K562 (cell line): ENCODE data around the gene GGNBP2. TPM values are rescaled to one million over a fixed set of nuclear protein-coding genes. Genes with fewer than 3 reads are reported as not detected.

ENCODE experiments used
- ATAC-seq: fragments of 200-7000 bp; cut with Tn5 transposase; 3 replicates; pipeline ENCODE4 v1.9.1; 2020; ENCODE audit warnings: moderate library complexity
- BruUV-seq: library from RNA; stranded (reverse); fragments of 400-500 nt; replicated peaks from 2 replicates; lab custom pipeline; 2021; lab: Mats Ljungman, UMichigan
- CTCF ChIA-PET: fragments of 300-600 bp; formaldehyde crosslinking; extraction: SDS; loops from one replicate; lab custom pipeline; 2021; ENCODE audit warnings: low intra/inter-chr PET ratio; lab: Yijun Ruan, JAX
- POLR2A ChIA-PET: fragments of 300-600, 350-650 bp; sonication (Branson Sonifier 250); formaldehyde crosslinking; extraction: SDS; loops from one replicate; lab custom pipeline; 2021; ENCODE audit warnings: antibody characterized with exemption, inconsistent platforms; lab: Yijun Ruan, JAX
- DNase-seq, 4 experiments: peaks; one replicate each; pipeline versions ENCODE4 v3.0.0 to v3.0.0-alpha.2; 2011 to 2018; ENCODE audit warnings: low spot score in 3 of 4, mixed read lengths in 3 of 4; ENCODE audit errors: extremely low read depth in 1 of 4
- FAIRE-seq: peaks from 2 replicates; lab custom pipeline; 2011; peaks lifted over from hg19 to GRCh38; lab: Jason Lieb, UNC
- H2AFZ ChIP-seq: 2 replicates; pipeline ENCODE4 v1.6.0; 2011; ENCODE audit warnings: low read depth, low read length, control low read depth, inconsistent platforms
- H3K27ac ChIP-seq: fragments of 200-600 bp; 3 replicates; pipeline ENCODE4 v1.8.0; 2011; ENCODE audit warnings: low read depth, mild to moderate bottlenecking, control low read depth, inconsistent platforms, low read length, moderate library complexity, mixed read lengths; ENCODE audit errors: extremely low read depth
- H3K27me3 ChIP-seq, 2 experiments: fragments of 300-600 bp in 1 of 2; 2 replicates in 1 of 2; 3 replicates in 1 of 2; pipeline versions ENCODE4 v1.6.0 to v1.8.0; 2011; ENCODE audit warnings: inconsistent platforms in 2 of 2, low read length in 2 of 2, mild to moderate bottlenecking in 1 of 2, mixed read lengths in 1 of 2, moderate library complexity in 1 of 2; ENCODE audit not compliant: control insufficient read depth in 2 of 2, insufficient read depth in 2 of 2
- H3K36me3 ChIP-seq: fragments of 300-600 bp; 3 replicates; pipeline ENCODE4 v1.8.0; 2011; ENCODE audit warnings: mild to moderate bottlenecking, low read length, inconsistent platforms; ENCODE audit not compliant: control insufficient read depth, insufficient read depth
- H3K4me1 ChIP-seq, 2 experiments: fragments of 200-600 bp in 1 of 2; replicated peaks in 1 of 2; 2 replicates in 1 of 2; 3 replicates in 1 of 2; pipeline versions ENCODE4 v1.5.1 to v1.8.0; 2011; ENCODE audit warnings: inconsistent platforms in 2 of 2, low read length in 2 of 2, mild to moderate bottlenecking in 1 of 2, mixed read lengths in 1 of 2, moderate library complexity in 1 of 2; ENCODE audit not compliant: control insufficient read depth in 2 of 2, insufficient read depth in 2 of 2
- H3K4me2 ChIP-seq: 2 replicates; pipeline ENCODE4 v1.6.1; 2011; ENCODE audit warnings: low read length, control low read depth, inconsistent platforms, mixed read lengths; ENCODE audit not compliant: insufficient read depth
- H3K4me3 ChIP-seq: fragments of 200-600 bp; sonication (generic), shearing (Covaris generic); 2 replicates; pipeline ENCODE4 v1.5.1; 2016; ENCODE audit warnings: control low read depth, inconsistent platforms
- H3K79me2 ChIP-seq: fragments of 200-600 bp; 3 replicates; pipeline ENCODE4 v1.8.0; 2011; ENCODE audit warnings: low read length, inconsistent platforms; ENCODE audit not compliant: control insufficient read depth, insufficient read depth
- H3K9ac ChIP-seq, 2 experiments: 2 replicates each; pipeline versions ENCODE4 v1.6.0 to v1.6.1; 2011; ENCODE audit warnings: low read depth in 2 of 2, low read length in 2 of 2, control low read depth in 1 of 2, inconsistent platforms in 1 of 2, mild to moderate bottlenecking in 1 of 2, mixed read lengths in 1 of 2; ENCODE audit not compliant: insufficient read depth in 1 of 2
- H3K9me1 ChIP-seq: one replicate; pipeline ENCODE4 v1.6.0; 2011; ENCODE audit warnings: inconsistent platforms, mild to moderate bottlenecking, low read length, moderate library complexity; ENCODE audit not compliant: control insufficient read depth, insufficient read depth
- H3K9me3 ChIP-seq: replicated peaks from 2 replicates; pipeline ENCODE4 v1.5.1; 2011; ENCODE audit warnings: low read depth, low read length, inconsistent platforms; ENCODE audit not compliant: control insufficient read depth, insufficient read depth
- H4K20me1 ChIP-seq: replicated peaks from 2 replicates; pipeline ENCODE4 v1.6.1; 2011; ENCODE audit warnings: low read length, inconsistent platforms, mixed read lengths; ENCODE audit not compliant: control insufficient read depth, insufficient read depth
- CBX2 ChIP-seq: fragments of 200-600 bp; sonication (generic); IDR thresholded peaks from one replicate; pipeline ENCODE4 v1.6.1; 2012; ENCODE audit warnings: mild to moderate bottlenecking, low read length, inconsistent platforms; ENCODE audit not compliant: insufficient read depth, poor library complexity, severe bottlenecking
- GMEB1 ChIP-seq: fragments of 250-450 bp; sonication (Bioruptor Pico); IDR thresholded peaks from 2 replicates; pipeline ENCODE4 v1.4.0; 2020; ENCODE audit warnings: mild to moderate bottlenecking
- KDM4B ChIP-seq, 2 experiments: fragments of 450-650 bp in 1 of 2; sonication (generic) in 1 of 2; IDR thresholded peaks; 2 replicates each; pipeline ENCODE4 v1.6.1; 2016 to 2017; ENCODE audit warnings: borderline replicate concordance in 2 of 2, antibody characterized with exemption in 1 of 2, low read depth in 1 of 2, mild to moderate bottlenecking in 1 of 2
- MIER1 ChIP-seq: fragments of 450-650 bp; IDR thresholded peaks from 2 replicates; pipeline ENCODE4 v1.6.1; 2016; ENCODE audit warnings: antibody characterized with exemption, mild to moderate bottlenecking, low read depth
- PHF8 ChIP-seq: fragments of 200-600 bp; sonication (generic); IDR thresholded peaks from 2 replicates; pipeline ENCODE4 v1.6.1; 2012; ENCODE audit warnings: mixed run types, mild to moderate bottlenecking, inconsistent platforms, low read length, moderate library complexity, borderline replicate concordance
- TFAM ChIP-seq: fragments of 250-450 bp; sonication (Bioruptor Pico); conservative IDR thresholded peaks from 2 replicates; pipeline ENCODE4 v1.5.0; 2021; ENCODE audit warnings: mild to moderate bottlenecking, moderate library complexity
- TGIF2 ChIP-seq: sonication (generic); formaldehyde crosslinking; IDR thresholded peaks from 2 replicates; pipeline ENCODE4 v1.8.1; 2022; ENCODE audit warnings: mild to moderate bottlenecking, missing genetic modification reagents, moderate library complexity
- ZNF695 ChIP-seq: fragments of 450-650 bp; formaldehyde crosslinking; IDR thresholded peaks from 2 replicates; pipeline ENCODE4 v1.4.0; 2020; ENCODE audit warnings: mild to moderate bottlenecking, moderate library complexity
- WGBS: fragments of 100-300 bp; shearing (Covaris generic); methylation state at CpG from one replicate; pipeline ENCODE4 v1.1.6; 2016; ENCODE audit warnings: low coverage, mixed read lengths; ENCODE audit not compliant: insufficient coverage; ENCODE audit errors: missing lambda C conversion rate; 5-methylcytosine and 5-hydroxymethylcytosine counted together
- in situ Hi-C: fragments of 300-500 bp; cut with MboI; formaldehyde crosslinking; loops from 4 replicates; pipeline ENCODE4 v1.15.0; 2018; ENCODE audit warnings: inconsistent platforms, mixed read lengths
- intact Hi-C: fragments of 100-400 bp; cut with micrococcal nuclease; formaldehyde crosslinking; loops from 2 replicates; pipeline ENCODE4 v1.14.2; 2022
- polyA plus RNA-seq, 8 experiments: library from polyadenylated mRNA; depleted of rRNA in 4 of 8; stranded (reverse) in 5 of 8; unstranded in 3 of 8; fragments of >200 nt; fragmentation: Nextera tagmentation in 2 of 8; fragmentation: Illumina TruSeq in 1 of 8; extraction: Ambion mirVana in 2 of 8; extraction: Trizol in 1 of 8; gene quantifications; 2 replicates each; pipeline versions ENCODE4 v1.2.1 to v1.2.3, GENCODE V29; 2011 to 2014; ENCODE audit warnings: inconsistent platforms in 1 of 8, missing spikeins in 1 of 8
- total RNA-seq, 7 experiments: library from RNA; depleted of rRNA in 6 of 7; stranded (reverse); fragments of >200 nt in 6 of 7; fragmentation: Illumina TruSeq in 2 of 7; extraction: Trizol in 2 of 7; gene quantifications; 2 replicates each; pipeline versions ENCODE4 v1.2.1 to v1.2.3, GENCODE V29; 2011 to 2021; ENCODE audit warnings: low replicate concordance in 1 of 7
- TF ChIP-seq, protein P1 (sequence below): fragments of 250-450 bp; sonication (Bioruptor Pico); IDR thresholded peaks from 2 replicates; pipeline ENCODE4 v1.8.0; 2022; ENCODE audit warnings: moderate library complexity, mild to moderate bottlenecking, inconsistent platforms
- TF ChIP-seq, protein P2 (sequence below): sonication (generic); formaldehyde crosslinking; IDR thresholded peaks from 2 replicates; pipeline ENCODE4 v1.8.0; 2023; ENCODE audit warnings: missing genetic modification reagents, mild to moderate bottlenecking, borderline replicate concordance

GGNBP2 gene
- total and polyA plus RNA-seq, 9 of the 15 experiments (the other 6 are each of a cell fraction or from before 2014, with no cell fraction given): 35.7 to 96.6 (median 64.1) TPM

DNA sequence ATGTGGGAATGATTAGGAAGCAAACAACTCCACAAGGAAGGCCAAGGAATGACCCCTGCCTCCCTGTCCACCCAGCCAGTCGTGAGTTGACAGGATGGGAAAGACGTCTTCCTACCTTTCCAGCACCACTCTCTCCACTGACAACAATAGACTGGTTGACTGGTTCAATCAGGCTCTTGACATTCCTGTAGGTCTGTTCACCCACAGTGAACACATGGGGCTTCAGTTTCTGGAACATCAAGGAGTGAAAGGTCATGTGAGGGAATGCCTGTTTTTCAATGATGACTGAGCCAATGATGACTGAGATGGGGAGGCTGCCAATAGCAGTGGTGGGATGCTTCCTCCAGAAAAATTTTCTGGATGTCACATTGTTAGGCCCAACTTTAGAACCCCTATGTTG lies 19.6 kb upstream of the GGNBP2 start:
- Histone ChIP-seq H3K79me2 (peaks cover 24% of the 10 kb centered on the region), H3K4me3 (no peak overlapping the region), H3K36me3 (peaks cover 93% of the 10 kb centered on the region), H3K9me1 (no peaks in the 10 kb centered on the region), H3K27me3 (no peaks in the 10 kb centered on the region), H3K9me3 (no peaks in the 10 kb centered on the region), H3K4me2 (no peak overlapping the region), H3K9ac (no peak overlapping the region), H3K4me1 (peaks cover 0 to 13% of the 10 kb centered on the region in 2 experiments; a peak in 2 of 5 replicates), H4K20me1 (0 out of 2 replicates have a peak, but pooled peaks cover 4% of the 10 kb centered on the region), H3K27ac (no peak overlapping the region), H2AFZ (no peak overlapping the region)
- DNase-seq: no peak
- no peak for FAIRE-seq
- POLR2A ChIA-PET: interaction anchor here (1.2 to 2.5 kb wide), 4 partner anchors 10 to 15 kb away, joined by 4 to 26 read pairs (median 8); partner anchors contain the start of genes MYO19 and PIGW
- ATAC-seq: no peak
- WGBS: 79% methylated on average over 2 of the region's 2 CpGs
- no TSS peak for BruUV-seq
- CTCF ChIA-PET: no interaction called here
- intact Hi-C loops: no loop called here
- in situ Hi-C loops: no loop called here
- TF ChIP-seq TGIF2 (CRISPR knock-in tag) (no peak), GMEB1 (CRISPR knock-in tag) (no peak), CBX2 (no peak), KDM4B (IDR thresholded peaks at IDR 0.05; ENCODE audit: borderline replicate concordance in 2 of 2, low read depth in 1 of 2) (no peak), ZNF695 (CRISPR knock-in tag) (no peak), TFAM (no peak), MIER1 (no peak), PHF8 (no peak)
- TF ChIP-seq, protein P1, sequence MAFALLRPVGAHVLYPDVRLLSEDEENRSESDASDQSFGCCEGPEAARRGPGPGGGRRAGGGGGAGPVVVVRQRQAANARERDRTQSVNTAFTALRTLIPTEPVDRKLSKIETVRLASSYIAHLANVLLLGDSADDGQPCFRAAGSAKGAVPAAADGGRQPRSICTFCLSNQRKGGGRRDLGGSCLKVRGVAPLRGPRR: no peak
- TF ChIP-seq, protein P2, sequence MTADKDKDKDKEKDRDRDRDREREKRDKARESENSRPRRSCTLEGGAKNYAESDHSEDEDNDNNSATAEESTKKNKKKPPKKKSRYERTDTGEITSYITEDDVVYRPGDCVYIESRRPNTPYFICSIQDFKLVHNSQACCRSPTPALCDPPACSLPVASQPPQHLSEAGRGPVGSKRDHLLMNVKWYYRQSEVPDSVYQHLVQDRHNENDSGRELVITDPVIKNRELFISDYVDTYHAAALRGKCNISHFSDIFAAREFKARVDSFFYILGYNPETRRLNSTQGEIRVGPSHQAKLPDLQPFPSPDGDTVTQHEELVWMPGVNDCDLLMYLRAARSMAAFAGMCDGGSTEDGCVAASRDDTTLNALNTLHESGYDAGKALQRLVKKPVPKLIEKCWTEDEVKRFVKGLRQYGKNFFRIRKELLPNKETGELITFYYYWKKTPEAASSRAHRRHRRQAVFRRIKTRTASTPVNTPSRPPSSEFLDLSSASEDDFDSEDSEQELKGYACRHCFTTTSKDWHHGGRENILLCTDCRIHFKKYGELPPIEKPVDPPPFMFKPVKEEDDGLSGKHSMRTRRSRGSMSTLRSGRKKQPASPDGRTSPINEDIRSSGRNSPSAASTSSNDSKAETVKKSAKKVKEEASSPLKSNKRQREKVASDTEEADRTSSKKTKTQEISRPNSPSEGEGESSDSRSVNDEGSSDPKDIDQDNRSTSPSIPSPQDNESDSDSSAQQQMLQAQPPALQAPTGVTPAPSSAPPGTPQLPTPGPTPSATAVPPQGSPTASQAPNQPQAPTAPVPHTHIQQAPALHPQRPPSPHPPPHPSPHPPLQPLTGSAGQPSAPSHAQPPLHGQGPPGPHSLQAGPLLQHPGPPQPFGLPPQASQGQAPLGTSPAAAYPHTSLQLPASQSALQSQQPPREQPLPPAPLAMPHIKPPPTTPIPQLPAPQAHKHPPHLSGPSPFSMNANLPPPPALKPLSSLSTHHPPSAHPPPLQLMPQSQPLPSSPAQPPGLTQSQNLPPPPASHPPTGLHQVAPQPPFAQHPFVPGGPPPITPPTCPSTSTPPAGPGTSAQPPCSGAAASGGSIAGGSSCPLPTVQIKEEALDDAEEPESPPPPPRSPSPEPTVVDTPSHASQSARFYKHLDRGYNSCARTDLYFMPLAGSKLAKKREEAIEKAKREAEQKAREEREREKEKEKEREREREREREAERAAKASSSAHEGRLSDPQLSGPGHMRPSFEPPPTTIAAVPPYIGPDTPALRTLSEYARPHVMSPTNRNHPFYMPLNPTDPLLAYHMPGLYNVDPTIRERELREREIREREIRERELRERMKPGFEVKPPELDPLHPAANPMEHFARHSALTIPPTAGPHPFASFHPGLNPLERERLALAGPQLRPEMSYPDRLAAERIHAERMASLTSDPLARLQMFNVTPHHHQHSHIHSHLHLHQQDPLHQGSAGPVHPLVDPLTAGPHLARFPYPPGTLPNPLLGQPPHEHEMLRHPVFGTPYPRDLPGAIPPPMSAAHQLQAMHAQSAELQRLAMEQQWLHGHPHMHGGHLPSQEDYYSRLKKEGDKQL (CRISPR knock-in tag): no peak
